Left cardiac atrium (tissue), 4 donors: ENCODE measurements around the gene CBY1. TPM values are rescaled to one million over a fixed set of nuclear protein-coding genes. Genes with fewer than 3 reads are reported as not detected.
"Not testable (repeated sequence)": the region's sequence is repeated elsewhere in the genome, so short reads cannot be mapped to it uniquely, and the experiment has no call there.

Experiments
- ATAC-seq, 2 donors: fragments of 200-7000 bp; cut with Tn5 transposase; one replicate each; pipeline ENCODE4 v1.9.1; 2020; ENCODE audit warnings: mild to moderate bottlenecking in 2 of 2, moderate library complexity in 2 of 2
- DNase-seq: peaks from one replicate; pipeline ENCODE4 v3.0.0-alpha.2; 2020
- intact Hi-C, 2 donors: fragments of 100-400 bp; cut with DNase I; formaldehyde crosslinking; loops; one replicate each; pipeline versions ENCODE4 v1.14.1 to v1.15.1; 2022 to 2023
- long read RNA-seq: library from polyadenylated mRNA; unstranded; transcript quantifications from one replicate; pipeline ENCODE4 v2.0.0, GENCODE V29; 2021
- total RNA-seq, 2 donors: library from RNA; stranded (reverse); fragmentation: NEBNext Ultra II Directional; extraction: Animal tissue kit (Norgen Biotek cat#: 25700); gene quantifications; one replicate each; pipeline ENCODE4 v1.2.1, GENCODE V29; 2021
- donor health status: DM: no; HTN: yes; CAD: no.
- donor health status: DM: no; HTN: yes; CAD: no; lungs with severe emphysema.
- donor health status: DM: yes; HTN: yes; CAD: no.
- donor health status: Dilated cardiomyopathy.

The CBY1 gene
- total RNA-seq = 10 to 100 TPM; 36.0 to 39.1 TPM
- long read RNA-seq, transcript CBY1-201 (5 exons, 1,133 nt) = major isoform, 13 of 19 reads
- long read RNA-seq, partial matches to known transcripts = 0 of 19 reads
- long read RNA-seq, other reads (novel, unspliced or antisense) = 3 of 19 reads

- ATAC-seq = peak; percentile 96 to 98
These were observed at the start of gene CBY1, which contains the start of gene FAM227A for GRCh38 chr22:38656256-38657044. TSS of gene CBY1 (plus strand) at chr22:38656638. CDS start at chr22:38668055, 11,417 bp downstream. TSS of gene FAM227A (minus strand) at chr22:38656392. CDS start at chr22:38650168, 6,224 bp downstream.

GRCh38 chr22:38607680-38608079 is 48.8 kb upstream of the CBY1 start:
- intact Hi-C loops = no loop called here

More at GRCh38 chr22:38656256-38657044, at the start of gene CBY1, which contains the start of gene FAM227A:
- peak; percentile 93 for DNase-seq
- intact Hi-C loops = no loop called here

GRCh38 chr22:38608992-38609750 is 47.3 kb upstream of the CBY1 start:
- ATAC-seq (no peak), DNase-seq (no peak)
- intact Hi-C loops = no loop called here

More at GRCh38 chr22:38607680-38608079, 48.8 kb upstream of the CBY1 start:
- DNase-seq = no peak
- no peak for ATAC-seq

- intact Hi-C loops = no loop called here
- DNase-seq = no peak
- no peak for ATAC-seq
These were observed 46.2 kb upstream of the CBY1 start for GRCh38 chr22:38610234-38610633.

GRCh38 chr22:38611559-38611958 is 44.9 kb upstream of the CBY1 start:
- intact Hi-C loops = no loop called here
- DNase-seq = no peak
- ATAC-seq = no peak

- ATAC-seq (no peak), DNase-seq (no peak)
- intact Hi-C loops = no loop called here
These were observed 44.0 kb upstream of the CBY1 start for GRCh38 chr22:38612217-38613006.

GRCh38 chr22:38613588-38613987 is 42.9 kb upstream of the CBY1 start:
- intact Hi-C loops = no loop called here
- DNase-seq = no peak
- ATAC-seq = no peak

GRCh38 chr22:38614332-38615063 is 41.9 kb upstream of the CBY1 start:
- ATAC-seq (peak in 1 of 2 donors; percentile 92), DNase-seq (no peak)
- intact Hi-C loops = no loop called here

GRCh38 chr22:38615064-38615405 is 41.4 kb upstream of the CBY1 start:
- DNase-seq, intact Hi-C loops, ATAC-seq: not testable (repeated sequence)

GRCh38 chr22:38618258-38618657 is 38.2 kb upstream of the CBY1 start:
- DNase-seq = no peak
- intact Hi-C loops = no loop called here

GRCh38 chr22:38618682-38619081 is 37.8 kb upstream of the CBY1 start:
- no peak for DNase-seq
- intact Hi-C loops = no loop called here
- ATAC-seq = no peak

More at GRCh38 chr22:38618258-38618657, 38.2 kb upstream of the CBY1 start:
- ATAC-seq = no peak

GRCh38 chr22:38623351-38623750 is 33.1 kb upstream of the CBY1 start:
- intact Hi-C loops = no loop called here
- DNase-seq (no peak), ATAC-seq (no peak)

- intact Hi-C loops = no loop called here
- peak in 1 of 2 donors; percentile 57 for ATAC-seq
- no peak for DNase-seq
These were observed 28.0 kb upstream of the CBY1 start for GRCh38 chr22:38628444-38628843.

- no peak for DNase-seq
- intact Hi-C loops = no loop called here
- ATAC-seq = no peak
These were observed 27.3 kb upstream of the CBY1 start for GRCh38 chr22:38629108-38629507.

GRCh38 chr22:38631724-38632123 is 24.7 kb upstream of the CBY1 start:
- DNase-seq (no peak), ATAC-seq (no peak)
- intact Hi-C loops = no loop called here

GRCh38 chr22:38632528-38632927 is 23.9 kb upstream of the CBY1 start:
- DNase-seq (no peak), ATAC-seq (no peak)
- intact Hi-C loops = no loop called here

GRCh38 chr22:38638216-38638615 is 18.2 kb upstream of the CBY1 start:
- ATAC-seq (no peak), DNase-seq (no peak)
- intact Hi-C loops = no loop called here

- intact Hi-C loops = no loop called here
- DNase-seq (no peak), ATAC-seq (no peak)
These were observed 17.7 kb upstream of the CBY1 start for GRCh38 chr22:38638728-38639127.
